Measurements from ENCODE around the gene PCSK6.

DNA sequence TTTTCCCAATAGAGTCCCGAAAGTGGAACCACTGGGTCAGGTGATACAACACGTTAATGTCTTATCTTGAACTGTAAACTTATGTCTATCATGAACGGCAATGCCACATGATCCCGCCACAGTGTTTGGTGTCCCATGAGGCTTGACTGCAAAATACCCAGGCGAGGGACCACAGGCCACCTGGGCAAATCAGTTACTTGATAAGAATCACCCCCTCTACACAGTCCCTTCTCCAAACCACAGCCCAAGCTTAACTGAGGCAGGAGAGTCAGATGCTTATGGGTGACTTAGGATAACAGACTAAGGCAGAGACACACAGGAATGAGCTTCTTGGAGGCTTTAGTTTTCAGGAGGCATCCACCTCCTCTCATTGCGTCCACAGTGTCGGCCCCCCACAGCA lies 151.5 kb downstream of the PCSK6 start:
- TF ChIP-seq, protein P1, sequence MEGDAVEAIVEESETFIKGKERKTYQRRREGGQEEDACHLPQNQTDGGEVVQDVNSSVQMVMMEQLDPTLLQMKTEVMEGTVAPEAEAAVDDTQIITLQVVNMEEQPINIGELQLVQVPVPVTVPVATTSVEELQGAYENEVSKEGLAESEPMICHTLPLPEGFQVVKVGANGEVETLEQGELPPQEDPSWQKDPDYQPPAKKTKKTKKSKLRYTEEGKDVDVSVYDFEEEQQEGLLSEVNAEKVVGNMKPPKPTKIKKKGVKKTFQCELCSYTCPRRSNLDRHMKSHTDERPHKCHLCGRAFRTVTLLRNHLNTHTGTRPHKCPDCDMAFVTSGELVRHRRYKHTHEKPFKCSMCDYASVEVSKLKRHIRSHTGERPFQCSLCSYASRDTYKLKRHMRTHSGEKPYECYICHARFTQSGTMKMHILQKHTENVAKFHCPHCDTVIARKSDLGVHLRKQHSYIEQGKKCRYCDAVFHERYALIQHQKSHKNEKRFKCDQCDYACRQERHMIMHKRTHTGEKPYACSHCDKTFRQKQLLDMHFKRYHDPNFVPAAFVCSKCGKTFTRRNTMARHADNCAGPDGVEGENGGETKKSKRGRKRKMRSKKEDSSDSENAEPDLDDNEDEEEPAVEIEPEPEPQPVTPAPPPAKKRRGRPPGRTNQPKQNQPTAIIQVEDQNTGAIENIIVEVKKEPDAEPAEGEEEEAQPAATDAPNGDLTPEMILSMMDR (IDR thresholded peaks at IDR 0.05; ENCODE audit: low read depth, low read length, poor library complexity, severe bottlenecking), result no peak
- TF ChIP-seq EZH2phosphoT487 (IDR thresholded peaks at IDR 0.05; ENCODE audit: borderline replicate concordance, low read length), result no peak
